ENCODE measurements around the gene ERGIC1.

DNA sequence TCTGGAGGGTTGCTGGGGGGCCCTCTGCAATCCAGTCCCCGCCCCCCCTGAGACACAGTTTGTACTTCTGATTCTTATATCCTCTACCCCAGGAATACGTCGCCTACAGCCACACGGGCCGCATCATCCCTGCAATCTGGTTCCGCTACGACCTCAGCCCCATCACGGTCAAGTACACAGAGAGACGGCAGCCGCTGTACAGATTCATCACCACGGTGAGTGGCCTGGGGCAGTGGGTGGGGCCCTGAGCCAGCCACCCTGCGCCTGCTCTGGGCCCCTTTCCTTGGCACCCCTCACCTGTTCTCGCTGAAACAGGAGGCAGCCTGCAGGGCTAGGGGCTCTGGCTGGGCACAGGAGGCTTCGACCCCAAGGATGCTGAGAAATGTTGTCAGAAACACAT, 101.0 kb downstream of the ERGIC1 start:
- TF ChIP-seq POLR2A (IDR thresholded peaks at IDR 0.05) = no peak
- TF ChIP-seq, protein P1, sequence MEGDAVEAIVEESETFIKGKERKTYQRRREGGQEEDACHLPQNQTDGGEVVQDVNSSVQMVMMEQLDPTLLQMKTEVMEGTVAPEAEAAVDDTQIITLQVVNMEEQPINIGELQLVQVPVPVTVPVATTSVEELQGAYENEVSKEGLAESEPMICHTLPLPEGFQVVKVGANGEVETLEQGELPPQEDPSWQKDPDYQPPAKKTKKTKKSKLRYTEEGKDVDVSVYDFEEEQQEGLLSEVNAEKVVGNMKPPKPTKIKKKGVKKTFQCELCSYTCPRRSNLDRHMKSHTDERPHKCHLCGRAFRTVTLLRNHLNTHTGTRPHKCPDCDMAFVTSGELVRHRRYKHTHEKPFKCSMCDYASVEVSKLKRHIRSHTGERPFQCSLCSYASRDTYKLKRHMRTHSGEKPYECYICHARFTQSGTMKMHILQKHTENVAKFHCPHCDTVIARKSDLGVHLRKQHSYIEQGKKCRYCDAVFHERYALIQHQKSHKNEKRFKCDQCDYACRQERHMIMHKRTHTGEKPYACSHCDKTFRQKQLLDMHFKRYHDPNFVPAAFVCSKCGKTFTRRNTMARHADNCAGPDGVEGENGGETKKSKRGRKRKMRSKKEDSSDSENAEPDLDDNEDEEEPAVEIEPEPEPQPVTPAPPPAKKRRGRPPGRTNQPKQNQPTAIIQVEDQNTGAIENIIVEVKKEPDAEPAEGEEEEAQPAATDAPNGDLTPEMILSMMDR (IDR thresholded peaks at IDR 0.05) = no peak
